H1 (cell line): ENCODE data around the gene FBLIM1. TPM values are rescaled to one million over a fixed set of nuclear protein-coding genes. Genes with fewer than 3 reads are reported as not detected.
A peak's percentile ranks its signal among the peaks of the same experiment; 100 is the strongest.

Experiments
- CTCF ChIA-PET: fragments of 300-600 bp; sonication (Branson Sonifier 250); formaldehyde crosslinking; loops from one replicate; lab custom pipeline; 2021; ENCODE audit not compliant: partially characterized antibody; lab: Charles Lee
- POLR2A ChIA-PET: fragments of 300-600 bp; sonication (Branson Sonifier 250); formaldehyde crosslinking; loops from one replicate; lab custom pipeline; 2021; ENCODE audit warnings: inconsistent platforms; ENCODE audit not compliant: partially characterized antibody; lab: Charles Lee
- DNase-seq, 2 experiments: peaks; one replicate each; pipeline versions ENCODE4 v3.0.0 to v3.0.0-alpha.2; 2010 to 2022; ENCODE audit warnings: low spot score in 2 of 2, low read depth in 1 of 2, mixed read lengths in 1 of 2
- FAIRE-seq: peaks from 2 replicates; lab custom pipeline; 2011; peaks lifted over from hg19 to GRCh38; lab: Jason Lieb, UNC
- H2AFZ ChIP-seq: 2 replicates; pipeline ENCODE4 v1.8.1; 2012; ENCODE audit warnings: low read length, inconsistent platforms
- H2AK5ac ChIP-seq: 2 replicates; pipeline ENCODE4 v1.6.1; 2013; ENCODE audit warnings: low read depth, low read length
- H2BK120ac ChIP-seq: replicated peaks from 2 replicates; pipeline ENCODE3; 2013; ENCODE audit warnings: low read depth, low read length, inconsistent platforms
- H2BK12ac ChIP-seq: 2 replicates; pipeline ENCODE4 v1.6.1; 2013; ENCODE audit warnings: low read depth, low read length
- H2BK15ac ChIP-seq: 2 replicates; pipeline ENCODE4 v1.6.1; 2013; ENCODE audit warnings: low read length
- H2BK20ac ChIP-seq: 2 replicates; pipeline ENCODE4 v1.6.1; 2013; ENCODE audit warnings: low read length
- H2BK5ac ChIP-seq: 2 replicates; pipeline ENCODE4 v1.6.1; 2013; ENCODE audit warnings: low read depth, low read length
- H3K14ac ChIP-seq: 2 replicates; pipeline ENCODE4 v1.6.1; 2013; ENCODE audit warnings: inconsistent platforms; ENCODE audit not compliant: insufficient read length
- H3K18ac ChIP-seq: 2 replicates; pipeline ENCODE4 v1.6.1; 2013; ENCODE audit warnings: low read length; ENCODE audit errors: extremely low read depth
- H3K23ac ChIP-seq: 2 replicates; pipeline ENCODE4 v1.6.1; 2013; ENCODE audit warnings: inconsistent platforms; ENCODE audit not compliant: insufficient read length
- H3K23me2 ChIP-seq: 2 replicates; pipeline ENCODE4 v1.6.1; 2013; ENCODE audit warnings: low read depth, low read length
- H3K27ac ChIP-seq: 2 replicates; pipeline ENCODE4 v1.6.1; 2011; ENCODE audit warnings: low read depth, low read length, inconsistent platforms
- H3K27me3 ChIP-seq, 4 experiments: replicated peaks in 1 of 4; 1 replicate in 1 of 4; 2 replicates in 3 of 4; pipeline versions ENCODE4 v1.6.1 to v1.8.1; 2011 to 2013; ENCODE audit warnings: low read length in 3 of 4, mild to moderate bottlenecking in 3 of 4, inconsistent platforms in 2 of 4, mixed read lengths in 2 of 4, moderate library complexity in 1 of 4; ENCODE audit not compliant: control insufficient read depth in 3 of 4, insufficient read depth in 3 of 4; ENCODE audit errors: extremely low read depth in 1 of 4
- H3K36me3 ChIP-seq, 4 experiments: 2 replicates each; pipeline versions ENCODE4 v1.6.1 to v1.8.1; 2011 to 2013; ENCODE audit warnings: mild to moderate bottlenecking in 4 of 4, low read length in 3 of 4, moderate library complexity in 2 of 4, control low read depth in 1 of 4, inconsistent platforms in 1 of 4; ENCODE audit not compliant: insufficient read depth in 4 of 4, control insufficient read depth in 2 of 4
- H3K4ac ChIP-seq: replicated peaks from 2 replicates; pipeline ENCODE3; 2013; ENCODE audit warnings: low read length, low read depth, mixed read lengths, inconsistent platforms; ENCODE audit not compliant: insufficient read length
- H3K4me1 ChIP-seq, 4 experiments: replicated peaks in 1 of 4; 1 replicate in 1 of 4; 2 replicates in 3 of 4; pipeline versions ENCODE4 v1.6.1 to v1.8.1; 2011 to 2013; ENCODE audit warnings: low read length in 3 of 4, inconsistent platforms in 2 of 4, mixed read lengths in 1 of 4; ENCODE audit not compliant: insufficient read depth in 4 of 4, control insufficient read depth in 3 of 4
- H3K4me2 ChIP-seq, 2 experiments: 2 replicates each; pipeline versions ENCODE4 v1.6.1 to v1.8.1; 2011 to 2013; ENCODE audit warnings: low read depth in 2 of 2, low read length in 2 of 2, control low read depth in 1 of 2, inconsistent platforms in 1 of 2, mild to moderate bottlenecking in 1 of 2; ENCODE audit not compliant: insufficient read depth in 1 of 2
- H3K4me3 ChIP-seq, 4 experiments: fragments of 200-600, 300-600 bp in 1 of 4; sonication (generic), shearing (Covaris generic), sonication (Bioruptor Twin) in 1 of 4; 2 replicates each; pipeline versions ENCODE4 v1.5.1 to v1.8.1; 2011 to 2016; ENCODE audit warnings: low read length in 4 of 4, low read depth in 3 of 4, control low read depth in 2 of 4, inconsistent platforms in 2 of 4, mild to moderate bottlenecking in 2 of 4, mixed read lengths in 1 of 4, moderate library complexity in 1 of 4; ENCODE audit not compliant: insufficient read depth in 2 of 4; ENCODE audit errors: extremely low read depth in 1 of 4
- H3K56ac ChIP-seq: replicated peaks from 2 replicates; pipeline ENCODE3; 2013; ENCODE audit warnings: low read depth, mild to moderate bottlenecking, mixed read lengths, low read length, inconsistent platforms; ENCODE audit not compliant: insufficient read length
- H3K79me1 ChIP-seq: 2 replicates; pipeline ENCODE4 v1.6.1; 2013; ENCODE audit warnings: low read depth, low read length, control low read depth
- H3K79me2 ChIP-seq, 2 experiments: 2 replicates each; pipeline versions ENCODE4 v1.6.1 to v1.8.1; 2012 to 2013; ENCODE audit warnings: low read length in 2 of 2, mild to moderate bottlenecking in 2 of 2, inconsistent platforms in 1 of 2; ENCODE audit not compliant: insufficient read depth in 2 of 2, control insufficient read depth in 1 of 2
- H3K9ac ChIP-seq, 4 experiments: replicated peaks in 1 of 4; 1 replicate in 1 of 4; 2 replicates in 3 of 4; pipeline versions ENCODE4 v1.6.1 to v1.8.1; 2011 to 2013; ENCODE audit warnings: low read depth in 3 of 4, low read length in 3 of 4, control low read depth in 2 of 4, mild to moderate bottlenecking in 2 of 4, moderate library complexity in 2 of 4, inconsistent platforms in 1 of 4; ENCODE audit errors: extremely low read depth in 1 of 4
- H3K9me3 ChIP-seq, 2 experiments: 2 replicates each; pipeline versions ENCODE4 v1.6.1 to v1.8.1; 2012 to 2013; ENCODE audit warnings: mild to moderate bottlenecking in 2 of 2, moderate library complexity in 2 of 2, control low read depth in 1 of 2, inconsistent platforms in 1 of 2, low read depth in 1 of 2, low read length in 1 of 2, mixed read lengths in 1 of 2; ENCODE audit not compliant: insufficient read depth in 2 of 2
- H4K20me1 ChIP-seq, 2 experiments: replicated peaks in 1 of 2; 2 replicates each; pipeline versions ENCODE3 to v1.8.1; 2011 to 2013; ENCODE audit warnings: inconsistent platforms in 2 of 2, low read length in 2 of 2, mild to moderate bottlenecking in 1 of 2; ENCODE audit not compliant: insufficient read depth in 2 of 2, control insufficient read depth in 1 of 2
- H4K5ac ChIP-seq: 2 replicates; pipeline ENCODE4 v1.6.1; 2013; ENCODE audit warnings: low read length, low read depth, mixed read lengths, inconsistent platforms; ENCODE audit not compliant: insufficient read length
- H4K8ac ChIP-seq: 2 replicates; pipeline ENCODE4 v1.8.0; 2013; ENCODE audit warnings: mild to moderate bottlenecking, moderate library complexity, low read length, inconsistent platforms; ENCODE audit not compliant: insufficient read depth; ENCODE audit errors: extremely low read depth
- H4K91ac ChIP-seq: replicated peaks from 2 replicates; pipeline ENCODE3; 2013; ENCODE audit warnings: low read length, mixed read lengths, inconsistent platforms; ENCODE audit not compliant: insufficient read length
- CTCF ChIP-seq, 3 experiments: IDR thresholded peaks; 1 replicate in 2 of 3; 2 replicates in 1 of 3; pipeline versions ENCODE4 v1.5.1 to v1.6.1; 2011; ENCODE audit warnings: low read length in 3 of 3, mild to moderate bottlenecking in 3 of 3, inconsistent platforms in 2 of 3, low read depth in 1 of 3, moderate library complexity in 1 of 3; ENCODE audit not compliant: insufficient read depth in 1 of 3; ENCODE audit errors: control extremely low read depth in 1 of 3
- MAX ChIP-seq: IDR thresholded peaks from 2 replicates; pipeline ENCODE4 v1.6.1; 2012; ENCODE audit warnings: inconsistent platforms
- WGBS, 2 experiments: shearing (Covaris generic) in 1 of 2; methylation state at CpG; one replicate each; pipeline versions ENCODE4 v1.1.6 to v1.1.7; 2013 to 2015; ENCODE audit warnings: low lambda C conversion rate in 2 of 2, mixed read lengths in 2 of 2, inconsistent platforms in 1 of 2, low coverage in 1 of 2, missing lambda C conversion rate in 1 of 2; ENCODE audit not compliant: insufficient replicate concordance in 2 of 2, insufficient coverage in 1 of 2, insufficient read length in 1 of 2; ENCODE audit errors: extremely low coverage in 1 of 2, missing lambda C conversion rate in 1 of 2; 5-methylcytosine and 5-hydroxymethylcytosine counted together
- polyA plus RNA-seq, 7 experiments: library from polyadenylated mRNA; depleted of rRNA in 3 of 7; stranded (reverse) in 5 of 7; unstranded in 2 of 7; fragments of >200 nt in 5 of 7; fragments of 200-250 nt in 2 of 7; gene quantifications; 1 replicate in 5 of 7; 2 replicates in 1 of 7; 4 replicates in 1 of 7; pipeline versions ENCODE4 v1.2.1 to v1.2.3, GENCODE V29; 2011 to 2013; ENCODE audit warnings: missing spikeins in 2 of 7, mixed read lengths in 2 of 7
- total RNA-seq: library from RNA; stranded (reverse); fragmentation: NEBNext Ultra II Directional; extraction: Animal tissue kit (Norgen Biotek cat#: 25700); gene quantifications from 2 replicates; pipeline ENCODE4 v1.2.1, GENCODE V29; 2021

Gene FBLIM1
- total and polyA plus RNA-seq, 2 of the 8 experiments (the other 6 are each of a cell fraction or from before 2014, with no cell fraction given): 66.6 to 66.7 TPM

- WGBS, 2 experiments: 73% methylated on average over 21 of the region's 21 CpGs; no CpG with 5 or more reads in 1 of the 2 experiments
- TF ChIP-seq CTCF (IDR thresholded peaks at IDR 0.05; ENCODE audit: control extremely low read depth in 1 of 3, insufficient read depth in 1 of 3, low read depth in 1 of 3, low read length in 3 of 3): no peak
- 0 out of 2 replicates have a peak, but pooled peaks have one; percentile 32 for TF ChIP-seq MAX
These were observed 2.2 kb upstream of the FBLIM1 start for GRCh38 chr1:15756143-15757015.

More at GRCh38 chr1:15756143-15757015, 2.2 kb upstream of the FBLIM1 start:
- Histone ChIP-seq H3K36me3 (no peaks in the 10 kb centered on the region), H3K4me3 (no peak overlapping the region), H3K9me3 (no peaks in the 10 kb centered on the region), H2BK15ac (peak overlapping the region; percentile 20; the same call in 1 of the 2 replicates), H3K23ac (no peak overlapping the region), H4K20me1 (peaks cover 3 to 5% of the 10 kb centered on the region in 2 experiments), H3K27ac (no peak overlapping the region), H4K91ac (peak overlapping the region; percentile 1), H3K4ac (no peak overlapping the region), H2BK20ac (no peak overlapping the region), H2BK12ac (peak overlapping the region; percentile 32; the same call in 1 of the 2 replicates), H2BK120ac (peak overlapping the region; percentile 10), H3K4me1 (peaks cover 14 to 37% (median 30%) of the 10 kb centered on the region in 4 experiments), H3K27me3 (no peaks in the 10 kb centered on the region), H4K8ac (no peak overlapping the region; the same call in 1 of the 2 replicates), H2AFZ (no peak overlapping the region), H3K9ac (no peak overlapping the region), H3K18ac (peak overlapping the region; percentile 15; the same call in 1 of the 2 replicates), H3K23me2 (peaks cover 10% of the 10 kb centered on the region; the same call in 1 of the 2 replicates), H3K14ac (no peak overlapping the region), H3K4me2 (peak overlapping the region in 1 of 2 experiments; percentile 80; a peak in 2 of 4 replicates), H3K56ac (no peak overlapping the region), H3K79me1 (peaks cover 11% of the 10 kb centered on the region), H3K79me2 (peaks cover 0 to 25% of the 10 kb centered on the region in 2 experiments; a peak in 2 of 4 replicates), H2AK5ac (peak overlapping the region; percentile 53; the same call in 1 of the 2 replicates), H4K5ac (no peak overlapping the region), H2BK5ac (0 out of 2 replicates have a peak overlapping the region, but pooled peaks have one; percentile 8)
- POLR2A ChIA-PET: interaction anchor here (0.6 to 2.4 kb wide), 8 partner anchors 9 to 195 kb away, joined by 3 to 8 read pairs (median 3); no protein-coding TSS in a partner anchor
- FAIRE-seq (no peak), DNase-seq (no peak)
- CTCF ChIA-PET: interaction anchor here (0.6 to 2.2 kb wide), 5 partner anchors 9 to 116 kb away, joined by 3 to 11 read pairs (median 5); no protein-coding TSS in a partner anchor
